IMR-90 (cell line): ENCODE measurements around the gene FNTB. TPM values are rescaled to one million over a fixed set of nuclear protein-coding genes. Genes with fewer than 3 reads are reported as not detected.

ENCODE experiments used
- ATAC-seq: fragments of 200-7000 bp; cut with Tn5 transposase; 2 replicates; pipeline ENCODE4 v1.9.1; 2020; ENCODE audit warnings: low read depth, mild to moderate bottlenecking, moderate library complexity
- BruUV-seq: library from RNA; stranded (reverse); fragments of 400-500 nt; replicated peaks from 2 replicates; lab custom pipeline; 2021; lab: Mats Ljungman, UMichigan
- CTCF ChIA-PET: fragments of 300-600 bp; formaldehyde crosslinking; extraction: SDS; loops from one replicate; lab custom pipeline; 2021; ENCODE audit warnings: antibody characterized with exemption; lab: Yijun Ruan, JAX
- POLR2A ChIA-PET: fragments of 300-600 bp; sonication (Branson Sonifier 250); formaldehyde crosslinking; loops from one replicate; lab custom pipeline; 2022; ENCODE audit warnings: antibody characterized with exemption; ENCODE audit not compliant: unreplicated experiment; lab: Charles Lee
- DNase-seq: peaks from one replicate; pipeline ENCODE4 v3.0.0; 2013
- H2AFZ ChIP-seq: replicated peaks from 2 replicates; pipeline ENCODE3; 2013; ENCODE audit warnings: low read length, mild to moderate bottlenecking; ENCODE audit not compliant: poor library complexity
- H2AK5ac ChIP-seq: 2 replicates; pipeline ENCODE4 v1.6.1; 2013; ENCODE audit warnings: low read depth, low read length, inconsistent platforms
- H2AK9ac ChIP-seq: replicated peaks from 2 replicates; pipeline ENCODE3; 2013; ENCODE audit warnings: mild to moderate bottlenecking, low read depth, low read length, moderate library complexity; ENCODE audit not compliant: poor library complexity
- H2BK120ac ChIP-seq: 2 replicates; pipeline ENCODE4 v1.6.1; 2013; ENCODE audit warnings: low read depth, low read length, inconsistent platforms
- H2BK15ac ChIP-seq: 3 replicates; pipeline ENCODE4 v1.6.1; 2013; ENCODE audit warnings: low read depth, low read length, inconsistent platforms
- H2BK20ac ChIP-seq: 2 replicates; pipeline ENCODE4 v1.6.1; 2013; ENCODE audit warnings: low read depth, mild to moderate bottlenecking, inconsistent platforms, low read length, moderate library complexity
- H2BK5ac ChIP-seq: 2 replicates; pipeline ENCODE4 v1.6.1; 2013; ENCODE audit warnings: mild to moderate bottlenecking, low read depth, low read length, inconsistent platforms; ENCODE audit not compliant: poor library complexity, severe bottlenecking
- H3K14ac ChIP-seq: replicated peaks from 2 replicates; pipeline ENCODE4 v1.6.1; 2013; ENCODE audit warnings: low read depth, low read length, inconsistent platforms
- H3K18ac ChIP-seq: 2 replicates; pipeline ENCODE4 v1.6.1; 2013; ENCODE audit warnings: low read depth, low read length, control low read depth
- H3K23ac ChIP-seq: 2 replicates; pipeline ENCODE4 v1.6.1; 2013; ENCODE audit warnings: low read depth, low read length, inconsistent platforms
- H3K27ac ChIP-seq: 2 replicates; pipeline ENCODE4 v1.5.1; 2013; ENCODE audit warnings: mild to moderate bottlenecking, control low read depth, low read length; ENCODE audit not compliant: insufficient read depth
- H3K27me3 ChIP-seq: 2 replicates; pipeline ENCODE4 v1.6.1; 2013; ENCODE audit warnings: low read length; ENCODE audit not compliant: control insufficient read depth, insufficient read depth
- H3K36me3 ChIP-seq: 2 replicates; pipeline ENCODE4 v1.6.1; 2013; ENCODE audit warnings: low read length, mixed read lengths; ENCODE audit not compliant: control insufficient read depth, insufficient read depth
- H3K4ac ChIP-seq: 2 replicates; pipeline ENCODE4 v1.6.1; 2013; ENCODE audit warnings: low read depth, low read length, inconsistent platforms
- H3K4me1 ChIP-seq: 2 replicates; pipeline ENCODE4 v1.6.1; 2013; ENCODE audit warnings: low read length, mixed read lengths; ENCODE audit not compliant: control insufficient read depth, insufficient read depth
- H3K4me2 ChIP-seq: 2 replicates; pipeline ENCODE4 v1.6.1; 2013; ENCODE audit warnings: low read depth, mild to moderate bottlenecking, control low read depth, low read length, moderate library complexity
- H3K4me3 ChIP-seq: 2 replicates; pipeline ENCODE4 v1.5.1; 2013; ENCODE audit warnings: low read depth, mild to moderate bottlenecking, control low read depth, low read length, moderate library complexity; ENCODE audit not compliant: insufficient read depth
- H3K56ac ChIP-seq: 2 replicates; pipeline ENCODE4 v1.6.1; 2013; ENCODE audit warnings: low read length, inconsistent platforms; ENCODE audit not compliant: insufficient read depth; ENCODE audit errors: extremely low read depth
- H3K79me1 ChIP-seq, 2 experiments: 2 replicates each; pipeline ENCODE4 v1.6.1; 2013; ENCODE audit warnings: low read length in 2 of 2, inconsistent platforms in 1 of 2, low read depth in 1 of 2
- H3K9ac ChIP-seq: 2 replicates; pipeline ENCODE4 v1.6.1; 2013; ENCODE audit warnings: low read depth, low read length, control low read depth
- H3K9me1 ChIP-seq: 2 replicates; pipeline ENCODE4 v1.6.1; 2013; ENCODE audit warnings: low read length, inconsistent platforms; ENCODE audit not compliant: insufficient read depth
- H3K9me3 ChIP-seq: 2 replicates; pipeline ENCODE4 v1.6.1; 2013; ENCODE audit warnings: low read length; ENCODE audit not compliant: control insufficient read depth, insufficient read depth
- H4K20me1 ChIP-seq: 2 replicates; pipeline ENCODE4 v1.6.1; 2013; ENCODE audit warnings: low read length, inconsistent platforms; ENCODE audit not compliant: insufficient read depth
- H4K5ac ChIP-seq: 2 replicates; pipeline ENCODE4 v1.6.1; 2013; ENCODE audit warnings: mild to moderate bottlenecking, low read depth, low read length, control low read depth
- H4K8ac ChIP-seq, 2 experiments: 2 replicates each; pipeline ENCODE4 v1.6.1; 2013; ENCODE audit warnings: low read depth in 2 of 2, low read length in 2 of 2, control low read depth in 1 of 2, inconsistent platforms in 1 of 2
- H4K91ac ChIP-seq: 2 replicates; pipeline ENCODE4 v1.6.1; 2013; ENCODE audit warnings: low read depth, low read length, inconsistent platforms; ENCODE audit not compliant: insufficient read depth
- BHLHE40 ChIP-seq: fragments of 150-350 bp; IDR thresholded peaks from 2 replicates; pipeline ENCODE4 v1.6.1; 2016; ENCODE audit warnings: mild to moderate bottlenecking, low read depth, low read length
- CEBPB ChIP-seq: IDR thresholded peaks from 2 replicates; pipeline ENCODE4 v1.6.1; 2012; ENCODE audit warnings: low read depth, low read length, improper control_type of control experiment
- CHD1 ChIP-seq: IDR thresholded peaks from 2 replicates; pipeline ENCODE4 v1.6.1; 2012; ENCODE audit warnings: low read depth, low read length, improper control_type of control experiment
- ELK1 ChIP-seq: fragments of 150-350 bp; IDR thresholded peaks from 2 replicates; pipeline ENCODE4 v1.6.1; 2016; ENCODE audit warnings: low read depth, mild to moderate bottlenecking, low read length, moderate library complexity, borderline replicate concordance
- MAFK ChIP-seq: IDR thresholded peaks from 2 replicates; pipeline ENCODE4 v1.6.1; 2012; ENCODE audit warnings: low read depth, low read length, improper control_type of control experiment
- MXI1 ChIP-seq: IDR thresholded peaks from 2 replicates; pipeline ENCODE4 v1.6.1; 2012; ENCODE audit warnings: low read depth, mild to moderate bottlenecking, low read length, moderate library complexity, borderline replicate concordance
- POLR2A ChIP-seq: IDR thresholded peaks from 2 replicates; pipeline ENCODE4 v1.6.1; 2012; ENCODE audit warnings: mild to moderate bottlenecking, low read depth, low read length
- RFX5 ChIP-seq: IDR thresholded peaks from 2 replicates; pipeline ENCODE4 v1.8.0; 2012; ENCODE audit warnings: low read depth, mild to moderate bottlenecking, low read length, moderate library complexity
- SMC3 ChIP-seq: fragments of 150-350 bp; IDR thresholded peaks from 2 replicates; pipeline ENCODE4 v1.6.1; 2016; ENCODE audit warnings: low read depth, mild to moderate bottlenecking, antibody characterized with exemption, low read length, moderate library complexity
- USF2 ChIP-seq: fragments of 150-350 bp; IDR thresholded peaks from 2 replicates; pipeline ENCODE4 v1.6.1; 2017; ENCODE audit warnings: mild to moderate bottlenecking, antibody characterized with exemption, low read length, low read depth
- WGBS, 2 experiments: methylation state at CpG; one replicate each; pipeline versions ENCODE4 v1.1.5 to v1.1.7; 2013; ENCODE audit warnings: missing lambda C conversion rate in 2 of 2; ENCODE audit not compliant: insufficient read length in 1 of 2; ENCODE audit errors: extremely low coverage in 2 of 2; 5-methylcytosine and 5-hydroxymethylcytosine counted together
- dilution Hi-C: fragments of 300-500 bp; cut with HindIII; formaldehyde crosslinking; loops from one replicate; pipeline ENCODE4 v1.14.3; 2018; ENCODE audit warnings: low sequenced_read_pairs; ENCODE audit not compliant: unreplicated experiment
- in situ Hi-C: fragments of 300-500 bp; cut with MboI; formaldehyde crosslinking; loops from 3 replicates; pipeline ENCODE4 v1.14.3; 2019; ENCODE audit warnings: low sequenced_read_pairs, inconsistent platforms, mixed read lengths
- intact Hi-C: fragments of 100-400 bp; cut with micrococcal nuclease; formaldehyde crosslinking; loops from 2 replicates; pipeline ENCODE4 v1.10.0; 2022
- polyA plus RNA-seq, 3 experiments: library from polyadenylated mRNA; depleted of rRNA; stranded (reverse); fragments of >200 nt; gene quantifications; 2 replicates each; pipeline ENCODE4 v1.2.3, GENCODE V29; 2012; ENCODE audit warnings: low replicate concordance in 1 of 3
- total RNA-seq: library from RNA; depleted of rRNA; stranded (reverse); fragments of >200 nt; gene quantifications from 2 replicates; pipeline ENCODE4 v1.2.3, GENCODE V29; 2012

The FNTB gene
- total and polyA plus RNA-seq, 2 of the 4 experiments (the other 2 are of a cell fraction) = 9.9 to 18.5 TPM

- POLR2A ChIA-PET = no interaction called here
- Histone ChIP-seq H2AFZ (no peak overlapping the region), H3K9ac (no peak overlapping the region), H3K4ac (no peak overlapping the region), H3K23ac (no peak overlapping the region), H3K27ac (no peak overlapping the region), H2AK5ac (no peak overlapping the region), H3K4me2 (no peak overlapping the region), H3K18ac (no peak overlapping the region), H4K8ac (no peak overlapping the region), H3K27me3 (peaks cover 11% of the 10 kb centered on the region; the same call in 1 of the 2 replicates), H2BK20ac (no peak overlapping the region), H3K4me3 (no peak overlapping the region), H2BK120ac (no peak overlapping the region), H2AK9ac (no peak overlapping the region), H4K5ac (no peak overlapping the region), H3K9me3 (no peaks in the 10 kb centered on the region), H4K91ac (no peak overlapping the region), H3K56ac (no peak overlapping the region), H3K14ac (no peak overlapping the region), H3K4me1 (peaks cover 6% of the 10 kb centered on the region), H3K9me1 (no peaks in the 10 kb centered on the region), H2BK5ac (no peak overlapping the region), H4K20me1 (no peaks in the 10 kb centered on the region), H2BK15ac (no peak overlapping the region), H3K79me1 (no peaks in the 10 kb centered on the region; a peak in 2 of 4 replicates), H3K36me3 (no peaks in the 10 kb centered on the region)
- dilution Hi-C loops (no loop called here), in situ Hi-C loops (no loop called here), intact Hi-C loops (no loop called here)
- WGBS, 2 experiments = no CpG with 5 or more reads among the region's 9 CpGs
- ATAC-seq (no peak), DNase-seq (no peak)
- TF ChIP-seq MAFK (no peak), CHD1 (no peak), MXI1 (no peak), SMC3 (no peak), USF2 (no peak), POLR2A (no peak), CEBPB (no peak), RFX5 (no peak), ELK1 (no peak), BHLHE40 (no peak)
- BruUV-seq = no TSS peak
- CTCF ChIA-PET = interaction anchor here (0.7 kb wide), 1 partner anchor 1591 kb away, joined by 4 read pairs; no protein-coding TSS in a partner anchor
Measured at GRCh38 chr14:64973826-64974225, 12.9 kb upstream of the FNTB start.
